OCI-LY1 (cell line): ENCODE results near the gene ACYP1.

ENCODE experiments used
- EZH2 ChIP-seq: fragments of 200-600 bp; sonication (generic), shearing (Covaris generic); IDR thresholded peaks from 2 replicates; pipeline ENCODE4 v1.8.0; 2017; ENCODE audit warnings: borderline replicate concordance, mixed run types, mild to moderate bottlenecking, antibody characterized with exemption, low read length, moderate library complexity, mixed read lengths
- TF ChIP-seq, protein P1 (sequence below): fragments of 200-600 bp; sonication (generic), shearing (Covaris generic); IDR thresholded peaks from 2 replicates; pipeline ENCODE4 v1.5.1; 2017; ENCODE audit warnings: mild to moderate bottlenecking, antibody characterized with exemption, low read length, moderate library complexity, mixed read lengths

- TF ChIP-seq EZH2 = no peak
- TF ChIP-seq, protein P1, sequence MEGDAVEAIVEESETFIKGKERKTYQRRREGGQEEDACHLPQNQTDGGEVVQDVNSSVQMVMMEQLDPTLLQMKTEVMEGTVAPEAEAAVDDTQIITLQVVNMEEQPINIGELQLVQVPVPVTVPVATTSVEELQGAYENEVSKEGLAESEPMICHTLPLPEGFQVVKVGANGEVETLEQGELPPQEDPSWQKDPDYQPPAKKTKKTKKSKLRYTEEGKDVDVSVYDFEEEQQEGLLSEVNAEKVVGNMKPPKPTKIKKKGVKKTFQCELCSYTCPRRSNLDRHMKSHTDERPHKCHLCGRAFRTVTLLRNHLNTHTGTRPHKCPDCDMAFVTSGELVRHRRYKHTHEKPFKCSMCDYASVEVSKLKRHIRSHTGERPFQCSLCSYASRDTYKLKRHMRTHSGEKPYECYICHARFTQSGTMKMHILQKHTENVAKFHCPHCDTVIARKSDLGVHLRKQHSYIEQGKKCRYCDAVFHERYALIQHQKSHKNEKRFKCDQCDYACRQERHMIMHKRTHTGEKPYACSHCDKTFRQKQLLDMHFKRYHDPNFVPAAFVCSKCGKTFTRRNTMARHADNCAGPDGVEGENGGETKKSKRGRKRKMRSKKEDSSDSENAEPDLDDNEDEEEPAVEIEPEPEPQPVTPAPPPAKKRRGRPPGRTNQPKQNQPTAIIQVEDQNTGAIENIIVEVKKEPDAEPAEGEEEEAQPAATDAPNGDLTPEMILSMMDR = no peak
Observed at GRCh38 chr14:75011356-75011994, 52.3 kb downstream of the ACYP1 start.
